ENCODE data around the gene ADAP2. TPM values are rescaled to one million over a fixed set of nuclear protein-coding genes. Genes with fewer than 3 reads are reported as not detected.

Gene ADAP2, protein sequence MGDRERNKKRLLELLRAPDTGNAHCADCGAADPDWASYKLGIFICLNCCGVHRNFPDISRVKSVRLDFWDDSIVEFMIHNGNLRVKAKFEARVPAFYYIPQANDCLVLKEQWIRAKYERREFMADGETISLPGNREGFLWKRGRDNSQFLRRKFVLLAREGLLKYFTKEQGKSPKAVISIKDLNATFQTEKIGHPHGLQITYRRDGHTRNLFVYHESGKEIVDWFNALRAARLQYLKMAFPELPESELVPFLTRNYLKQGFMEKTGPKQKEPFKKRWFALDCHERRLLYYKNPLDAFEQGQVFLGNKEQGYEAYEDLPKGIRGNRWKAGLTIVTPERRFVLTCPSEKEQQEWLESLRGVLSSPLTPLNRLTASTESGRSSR
- 0.27 and 0.36 TPM in 2 replicates for total RNA-seq

DNA sequence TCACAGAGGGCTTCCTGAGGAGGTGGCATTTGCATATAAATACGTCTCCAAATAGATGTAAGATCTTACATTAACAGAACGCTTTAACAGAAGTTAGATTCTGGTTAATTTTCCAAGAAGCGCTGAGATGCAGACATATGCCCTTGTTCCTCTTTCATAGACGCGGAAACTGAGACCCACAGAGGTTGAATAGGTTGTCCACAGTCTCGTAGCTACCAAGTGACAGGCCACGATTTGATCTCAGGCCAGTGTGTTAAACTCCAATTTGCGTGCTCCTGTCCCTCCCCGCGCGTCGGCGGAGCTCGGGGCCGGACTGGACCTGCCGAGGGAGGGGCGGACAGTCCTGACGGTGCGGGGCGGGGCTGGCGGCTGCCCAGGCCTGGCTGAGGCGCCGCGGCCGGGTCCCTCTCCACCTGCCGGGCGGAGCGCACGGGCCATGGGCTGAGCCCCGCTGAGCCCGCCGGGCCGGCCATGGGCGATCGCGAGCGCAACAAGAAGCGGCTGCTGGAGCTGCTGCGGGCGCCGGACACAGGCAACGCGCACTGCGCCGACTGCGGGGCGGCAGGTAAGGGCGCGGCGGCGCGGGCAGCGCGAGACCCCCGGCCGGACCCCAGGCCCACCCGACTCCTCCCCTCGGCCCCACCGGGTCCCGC, at the start of gene ADAP2:
Gene ADAP2 (plus strand): TSS at position 402 of the 653 bp plus-strand sequence. CDS start 70 bp downstream, at position 472.

DNA sequence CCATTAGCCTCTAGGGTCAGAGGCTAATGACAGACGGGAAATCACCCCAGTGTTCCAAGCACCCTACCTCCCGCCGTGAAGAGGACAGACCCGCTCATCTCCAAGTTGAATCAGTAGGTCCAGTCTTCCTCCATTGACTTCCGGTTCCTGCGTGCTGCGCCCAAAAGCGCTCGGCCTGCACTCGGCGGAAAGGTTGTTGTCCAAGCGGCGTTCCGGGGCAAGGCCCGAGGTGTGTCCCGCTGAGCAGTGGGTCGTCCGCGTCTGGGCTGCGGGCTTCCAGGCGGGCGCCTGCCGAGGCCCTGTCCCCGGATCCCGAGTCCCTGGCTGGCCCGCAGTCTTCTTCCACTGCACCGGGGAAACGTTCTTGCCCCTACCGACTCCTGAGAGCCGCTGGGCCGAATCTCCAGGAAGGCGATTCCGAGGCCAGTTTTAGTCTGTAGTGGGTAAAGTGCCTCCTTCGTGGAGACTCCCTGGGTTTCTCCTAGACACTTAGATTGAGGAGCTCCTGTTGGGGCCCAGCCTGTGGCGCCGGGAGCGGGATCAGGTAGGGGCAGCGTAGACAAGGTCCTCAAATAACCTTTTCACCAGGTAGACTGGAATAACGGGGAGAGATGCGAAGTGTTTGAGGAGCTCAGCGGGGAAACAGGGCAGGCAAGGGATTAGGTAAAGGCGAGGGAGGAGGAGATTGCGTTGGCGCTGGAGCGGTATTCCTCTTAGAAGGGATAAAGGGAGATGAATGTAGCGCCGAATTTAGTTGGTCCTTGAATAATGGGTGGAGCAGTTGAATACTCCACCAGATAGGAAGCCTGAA, 15.4 kb upstream of the ADAP2 start, which contains the start of gene TEFM:
Gene TEFM (minus strand): TSS at position 138 of the 811 bp plus-strand sequence. CDS start 40 bp downstream, at position 98.

DNA sequence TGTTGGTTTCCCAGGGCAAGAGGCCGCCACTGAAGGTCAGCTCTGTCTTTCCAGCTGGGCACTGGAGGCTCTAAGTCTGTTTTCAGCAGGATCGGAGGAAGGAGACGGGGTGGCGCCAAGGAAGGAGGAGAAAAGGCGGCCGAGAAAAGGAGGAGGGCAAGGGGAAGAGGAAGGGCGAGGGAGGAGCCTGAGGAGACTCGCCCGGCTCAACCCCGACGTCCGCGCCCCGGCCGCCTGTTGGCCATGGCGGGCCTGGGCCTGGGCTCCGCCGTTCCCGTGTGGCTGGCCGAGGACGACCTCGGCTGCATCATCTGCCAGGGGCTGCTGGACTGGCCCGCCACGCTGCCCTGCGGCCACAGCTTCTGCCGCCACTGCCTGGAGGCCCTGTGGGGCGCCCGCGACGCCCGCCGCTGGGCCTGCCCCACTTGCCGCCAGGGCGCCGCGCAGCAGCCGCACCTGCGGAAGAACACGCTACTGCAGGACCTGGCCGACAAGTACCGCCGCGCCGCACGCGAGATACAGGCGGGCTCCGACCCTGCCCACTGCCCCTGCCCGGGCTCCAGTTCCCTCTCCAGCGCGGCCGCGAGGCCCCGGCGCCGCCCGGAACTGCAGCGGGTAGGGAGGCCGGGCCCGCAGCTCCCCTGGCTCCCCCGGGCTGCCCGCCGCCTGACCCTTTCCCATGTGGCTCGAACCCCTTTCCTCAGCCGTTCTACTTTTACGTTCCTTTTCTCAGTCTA, 49.3 kb downstream of the ADAP2 start, which contains the start of gene RNF135:
Gene RNF135 (plus strand): TSS at position 209 of the 737 bp plus-strand sequence. CDS start 35 bp downstream, at position 244.

Small RNA genes within 50 kb of the gene (small RNA-seq; reads per million reads assigned to genes)
- gene AC138207.3 (not detected), gene RN7SL138P (not detected)

Other genes with a start within 250 kb of the ADAP2 start
- 29.7 and 33.7 TPM in 2 replicates for gene CRLF3, start 97.3 kb upstream of the ADAP2 start, total RNA-seq
- gene ATAD5, start 90.0 kb upstream of the ADAP2 start, total RNA-seq: 17.3 and 19.4 TPM in 2 replicates
- 15.8 and 17.9 TPM in 2 replicates for gene TEFM, start 15.7 kb upstream of the ADAP2 start, total RNA-seq
- gene RNF135, start 49.1 kb downstream of the ADAP2 start, total RNA-seq: 7.4 and 8.6 TPM in 2 replicates
- 53.9 and 54.5 TPM in 2 replicates for gene NF1, start 173.0 kb downstream of the ADAP2 start, total RNA-seq

Data from thoracic aorta endothelial cell (primary cell).